Measurements from ENCODE around the gene DAPK2. TPM values are rescaled to one million over a fixed set of nuclear protein-coding genes. Genes with fewer than 3 reads are reported as not detected.

The DAPK2 gene
- total RNA-seq, 1 donor from 2014 or later, result 2.0 TPM

DNA sequence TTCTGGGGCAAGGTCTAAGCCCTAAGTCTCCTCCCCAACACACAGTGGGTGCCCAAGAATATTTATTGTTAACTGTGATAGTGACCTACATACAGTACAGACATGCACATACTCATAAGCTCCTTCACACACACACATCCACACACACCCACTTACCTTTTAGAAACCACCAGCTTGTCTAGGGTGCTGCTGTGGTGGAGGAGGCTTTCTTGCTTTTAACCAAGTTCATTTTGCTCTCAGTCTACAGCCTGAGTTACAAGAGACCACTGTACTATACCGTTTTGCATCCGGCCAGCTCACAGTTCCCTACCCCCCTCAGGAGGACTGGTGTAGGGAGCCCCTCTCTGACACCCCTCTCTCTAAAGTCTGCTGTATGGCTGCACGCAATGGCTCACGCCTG is 16.7 kb downstream of the DAPK2 start:
- Mint-ChIP-seq H3K36me3 (ENCODE audit: insufficient read depth) (no peaks in the 10 kb centered on the region), H3K9me3 (ENCODE audit: low read depth) (no peaks in the 10 kb centered on the region), H3K27ac (no peak overlapping the region), H3K27me3 (no peaks in the 10 kb centered on the region), H3K4me1 (ENCODE audit: low read depth) (peaks cover 1% of the 10 kb centered on the region), H3K4me3 (ENCODE audit: low read depth) (no peak overlapping the region)
- no peak for DNase-seq (ENCODE audit: low spot score, unreplicated experiment)
- TF ChIP-seq CTCF (IDR thresholded peaks at IDR 0.05; ENCODE audit: unreplicated experiment), result no peak

DNA sequence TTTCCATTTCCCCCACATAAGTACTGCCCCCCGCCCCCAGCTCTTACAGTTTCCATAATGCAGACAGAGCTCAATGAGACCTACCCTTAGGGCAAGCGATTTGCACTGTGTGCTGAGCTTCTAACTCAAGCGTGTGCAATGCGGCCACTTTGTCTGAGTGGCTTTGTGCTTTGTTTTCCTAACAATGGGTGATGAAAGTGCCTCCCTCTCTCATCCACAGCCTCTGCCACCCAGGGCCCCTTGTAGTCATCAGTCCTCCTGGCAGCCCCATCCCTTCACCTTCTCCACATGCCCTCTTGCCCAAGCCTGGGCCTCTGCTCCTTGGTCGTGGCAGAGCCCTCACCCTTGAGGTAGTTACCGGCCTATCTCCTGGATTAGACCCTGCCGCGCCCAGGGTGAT is 17.2 kb downstream of the DAPK2 start:
- Mint-ChIP-seq H3K36me3 (ENCODE audit: insufficient read depth) (no peaks in the 10 kb centered on the region), H3K27ac (no peak overlapping the region), H3K27me3 (no peaks in the 10 kb centered on the region), H3K9me3 (ENCODE audit: low read depth) (no peaks in the 10 kb centered on the region), H3K4me3 (ENCODE audit: low read depth) (no peak overlapping the region), H3K4me1 (ENCODE audit: low read depth) (peaks cover 1% of the 10 kb centered on the region)
- DNase-seq (ENCODE audit: low spot score, unreplicated experiment), result no peak
- TF ChIP-seq CTCF (IDR thresholded peaks at IDR 0.05; ENCODE audit: unreplicated experiment), result no peak

GRCh38 chr15:64026591-64026990 is 19.7 kb downstream of the DAPK2 start:
- Mint-ChIP-seq H3K27me3 (no peaks in the 10 kb centered on the region), H3K4me1 (ENCODE audit: low read depth) (no peaks in the 10 kb centered on the region), H3K27ac (no peak overlapping the region), H3K9me3 (ENCODE audit: low read depth) (no peaks in the 10 kb centered on the region), H3K36me3 (ENCODE audit: insufficient read depth) (no peaks in the 10 kb centered on the region), H3K4me3 (ENCODE audit: low read depth) (no peak overlapping the region)
- no peak for TF ChIP-seq CTCF (IDR thresholded peaks at IDR 0.05; ENCODE audit: unreplicated experiment)
- DNase-seq (ENCODE audit: low spot score, unreplicated experiment), result no peak

GRCh38 chr15:64024172-64025050 is 21.9 kb downstream of the DAPK2 start:
- Mint-ChIP-seq H3K9me3 (ENCODE audit: low read depth) (no peaks in the 10 kb centered on the region), H3K27ac (no peak overlapping the region), H3K36me3 (ENCODE audit: insufficient read depth) (no peaks in the 10 kb centered on the region), H3K4me3 (ENCODE audit: low read depth) (no peak overlapping the region), H3K4me1 (ENCODE audit: low read depth) (peaks cover 4% of the 10 kb centered on the region), H3K27me3 (no peaks in the 10 kb centered on the region)
- TF ChIP-seq CTCF (IDR thresholded peaks at IDR 0.05; ENCODE audit: unreplicated experiment), result no peak
- no peak for DNase-seq (ENCODE audit: low spot score, unreplicated experiment)

- H3K9me3 Mint-ChIP-seq (ENCODE audit: low read depth), result no peaks in the 10 kb centered on the region
- H3K4me1 Mint-ChIP-seq (ENCODE audit: low read depth), result peaks cover 4% of the 10 kb centered on the region
- no peak overlapping the region for H3K27ac Mint-ChIP-seq
- TF ChIP-seq CTCF (IDR thresholded peaks at IDR 0.05; ENCODE audit: unreplicated experiment), result no peak
- H3K27me3 Mint-ChIP-seq, result no peaks in the 10 kb centered on the region
- no peak for DNase-seq (ENCODE audit: low spot score, unreplicated experiment)
- no peak overlapping the region for H3K4me3 Mint-ChIP-seq (ENCODE audit: low read depth)
- H3K36me3 Mint-ChIP-seq (ENCODE audit: insufficient read depth), result no peaks in the 10 kb centered on the region
These were observed 23.1 kb downstream of the DAPK2 start for GRCh38 chr15:64023220-64023619.

Measured in progenitor cell of endocrine pancreas (in vitro differentiated cells).